GM23338 (cell line): ENCODE data around the gene NTN1. TPM values are rescaled to one million over a fixed set of nuclear protein-coding genes. Genes with fewer than 3 reads are reported as not detected.

ENCODE experiments used
- ATAC-seq: fragments of 200-7000 bp; cut with Tn5 transposase; 3 replicates; pipeline ENCODE4 v1.9.1; 2020
- DNase-seq: peaks from one replicate; pipeline ENCODE4 v3.0.0-alpha.2; 2015; ENCODE audit warnings: low spot score
- H2AFZ ChIP-seq: fragments of 200-600 bp; sonication (generic); 2 replicates; pipeline ENCODE4 v1.8.0; 2016; ENCODE audit warnings: antibody characterized with exemption, mild to moderate bottlenecking, moderate library complexity
- H3F3A ChIP-seq: fragments of 200-600 bp; sonication (generic); replicated peaks from 2 replicates; pipeline ENCODE4 v1.8.0; 2017; ENCODE audit warnings: antibody characterized with exemption, mixed run types, low read depth
- H3K27ac ChIP-seq: fragments of 200-600 bp; sonication (generic); 2 replicates; pipeline ENCODE4 v1.6.1; 2016; ENCODE audit warnings: low read depth
- H3K27me3 ChIP-seq: fragments of 200-600 bp; sonication (generic); 2 replicates; pipeline ENCODE4 v1.8.0; 2016; ENCODE audit warnings: mild to moderate bottlenecking, mixed run types, moderate library complexity; ENCODE audit not compliant: insufficient read depth
- H3K36me3 ChIP-seq: fragments of 200-600 bp; sonication (generic); 2 replicates; pipeline ENCODE4 v1.8.0; 2016; ENCODE audit warnings: mild to moderate bottlenecking; ENCODE audit not compliant: insufficient read depth
- H3K4me1 ChIP-seq: fragments of 200-600 bp; sonication (generic); 2 replicates; pipeline ENCODE4 v1.8.0; 2016; ENCODE audit warnings: mild to moderate bottlenecking, moderate library complexity; ENCODE audit not compliant: insufficient read depth
- H3K4me2 ChIP-seq: fragments of 200-600 bp; sonication (generic); 2 replicates; pipeline ENCODE4 v1.7.1; 2017; ENCODE audit warnings: mixed run types
- H3K4me3 ChIP-seq: fragments of 200-600 bp; sonication (generic); 2 replicates; pipeline ENCODE4 v1.6.1; 2016; ENCODE audit warnings: mixed run types
- H3K79me2 ChIP-seq: fragments of 200-600 bp; sonication (generic); replicated peaks from 2 replicates; pipeline ENCODE4 v1.8.0; 2017; ENCODE audit warnings: mild to moderate bottlenecking; ENCODE audit not compliant: insufficient read depth
- H3K9me2 ChIP-seq: fragments of 200-600 bp; sonication (generic); 2 replicates; pipeline ENCODE4 v1.8.0; 2017; ENCODE audit not compliant: insufficient read depth
- H4K20me1 ChIP-seq: fragments of 200-600 bp; sonication (generic); replicated peaks from 2 replicates; pipeline ENCODE4 v1.8.0; 2017; ENCODE audit warnings: mild to moderate bottlenecking; ENCODE audit not compliant: insufficient read depth
- H3K27ac Mint-ChIP-seq: 2 replicates; pipeline ENCODE4 v1.8.0; 2020; ENCODE audit warnings: inconsistent platforms, mild to moderate bottlenecking, moderate library complexity, mixed read lengths
- H3K27me3 Mint-ChIP-seq: 3 replicates; pipeline ENCODE4 v1.8.0; 2022; ENCODE audit warnings: low read depth, mild to moderate bottlenecking, moderate library complexity, mixed read lengths, inconsistent platforms; ENCODE audit not compliant: insufficient read depth, poor library complexity
- H3K36me3 Mint-ChIP-seq: 3 replicates; pipeline ENCODE4 v1.8.0; 2021; ENCODE audit warnings: low read depth, mild to moderate bottlenecking, inconsistent platforms, moderate library complexity, mixed read lengths
- H3K4me1 Mint-ChIP-seq: 3 replicates; pipeline ENCODE4 v1.8.0; 2020; ENCODE audit warnings: mild to moderate bottlenecking, inconsistent platforms, mixed read lengths
- H3K4me3 Mint-ChIP-seq: 3 replicates; pipeline ENCODE4 v1.8.0; 2021; ENCODE audit warnings: moderate library complexity, mild to moderate bottlenecking, inconsistent platforms, mixed read lengths
- H3K9me3 Mint-ChIP-seq: 3 replicates; pipeline ENCODE4 v1.8.0; 2020; ENCODE audit warnings: moderate library complexity, mild to moderate bottlenecking, inconsistent platforms, mixed read lengths
- CREB1 ChIP-seq: fragments of 250-450 bp; sonication (Bioruptor Pico); IDR thresholded peaks from 2 replicates; pipeline ENCODE4 v1.5.0; 2020; ENCODE audit warnings: low read depth, mild to moderate bottlenecking, moderate library complexity
- EZH2 ChIP-seq: fragments of 200-600 bp; sonication (generic); IDR thresholded peaks from one replicate; pipeline ENCODE4 v1.8.0; 2017; ENCODE audit warnings: antibody characterized with exemption, mild to moderate bottlenecking, low read depth; ENCODE audit not compliant: unreplicated experiment
- JUNB ChIP-seq: IDR thresholded peaks from one replicate; pipeline ENCODE4 v1.6.1; 2016; ENCODE audit warnings: antibody characterized with exemption; ENCODE audit not compliant: unreplicated experiment
- NANOG ChIP-seq: IDR thresholded peaks from 2 replicates; pipeline ENCODE4 v1.6.1; 2016; ENCODE audit warnings: antibody characterized with exemption, borderline replicate concordance
- POLR2AphosphoS5 ChIP-seq: IDR thresholded peaks from 2 replicates; pipeline ENCODE4 v1.6.1; 2016; ENCODE audit warnings: antibody characterized with exemption, low read depth
- STAT1 ChIP-seq: IDR thresholded peaks from one replicate; pipeline ENCODE4 v1.6.1; 2016; ENCODE audit warnings: antibody characterized with exemption; ENCODE audit not compliant: unreplicated experiment
- ZNF114 ChIP-seq: fragments of 250-450 bp; sonication (Bioruptor Pico); IDR thresholded peaks from 2 replicates; pipeline ENCODE4 v1.5.0; 2020; ENCODE audit warnings: mild to moderate bottlenecking, moderate library complexity
- ZNF331 ChIP-seq: fragments of 250-450 bp; sonication (Bioruptor Pico); IDR thresholded peaks from 2 replicates; pipeline ENCODE4 v1.5.0; 2020; ENCODE audit warnings: low read depth, mild to moderate bottlenecking, moderate library complexity
- polyA plus RNA-seq: library from polyadenylated mRNA; unstranded; fragments of >200 nt; fragmentation: Nextera tagmentation; extraction: Ambion mirVana; gene quantifications from 2 replicates; pipeline ENCODE4 v1.2.1, GENCODE V29; 2016
- total RNA-seq: library from RNA; depleted of rRNA; stranded (reverse); fragments of >200 nt; shearing (Covaris generic); gene quantifications from 2 replicates; pipeline ENCODE4 v1.2.3, GENCODE V29; 2014
- TF ChIP-seq, protein P1 (sequence below), 2 experiments: fragments of 200-600 bp in 1 of 2; sonication (generic) in 1 of 2; conservative IDR thresholded peaks; 2 replicates each; pipeline versions ENCODE4 v1.5.1 to v1.6.1; 2016 to 2017; ENCODE audit warnings: antibody characterized with exemption in 2 of 2, low read depth in 2 of 2, mild to moderate bottlenecking in 2 of 2, moderate library complexity in 1 of 2

Gene NTN1
- total and polyA plus RNA-seq, 2 experiments from 2014 or later = 0.57 to 2.6 TPM

DNA sequence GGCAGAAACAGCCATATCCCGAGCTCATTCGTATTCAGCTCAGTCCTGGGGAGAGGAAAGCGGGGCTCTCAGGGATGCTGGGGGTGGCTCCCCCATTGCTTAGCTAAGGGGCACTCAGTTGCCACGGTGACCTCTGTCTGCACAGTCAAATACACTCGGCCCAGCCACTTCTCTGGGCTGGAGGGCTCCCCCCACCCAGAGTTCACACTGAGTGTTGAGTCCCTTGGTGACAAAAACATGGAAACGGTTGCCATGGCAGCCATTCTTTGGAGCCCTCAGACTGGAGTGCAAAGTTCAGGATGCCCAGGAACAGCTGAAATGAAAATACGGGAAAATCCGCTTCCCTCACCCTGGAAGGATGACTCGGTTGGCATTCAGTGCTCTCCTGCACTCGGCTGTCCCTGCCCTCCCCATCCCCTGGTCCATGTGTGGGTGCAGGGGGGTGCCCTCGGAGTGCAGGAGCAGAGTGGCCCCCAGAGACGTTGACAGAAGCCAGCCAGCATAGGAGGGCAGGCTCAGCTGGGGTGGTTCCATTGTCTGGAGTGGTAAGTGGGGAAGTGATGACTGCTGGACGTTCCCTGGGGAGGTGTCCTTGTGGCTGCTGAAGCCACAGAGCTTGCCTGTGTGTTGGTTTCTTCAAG lies 216.5 kb downstream of the NTN1 start (continued):
- TF ChIP-seq, protein P1, sequence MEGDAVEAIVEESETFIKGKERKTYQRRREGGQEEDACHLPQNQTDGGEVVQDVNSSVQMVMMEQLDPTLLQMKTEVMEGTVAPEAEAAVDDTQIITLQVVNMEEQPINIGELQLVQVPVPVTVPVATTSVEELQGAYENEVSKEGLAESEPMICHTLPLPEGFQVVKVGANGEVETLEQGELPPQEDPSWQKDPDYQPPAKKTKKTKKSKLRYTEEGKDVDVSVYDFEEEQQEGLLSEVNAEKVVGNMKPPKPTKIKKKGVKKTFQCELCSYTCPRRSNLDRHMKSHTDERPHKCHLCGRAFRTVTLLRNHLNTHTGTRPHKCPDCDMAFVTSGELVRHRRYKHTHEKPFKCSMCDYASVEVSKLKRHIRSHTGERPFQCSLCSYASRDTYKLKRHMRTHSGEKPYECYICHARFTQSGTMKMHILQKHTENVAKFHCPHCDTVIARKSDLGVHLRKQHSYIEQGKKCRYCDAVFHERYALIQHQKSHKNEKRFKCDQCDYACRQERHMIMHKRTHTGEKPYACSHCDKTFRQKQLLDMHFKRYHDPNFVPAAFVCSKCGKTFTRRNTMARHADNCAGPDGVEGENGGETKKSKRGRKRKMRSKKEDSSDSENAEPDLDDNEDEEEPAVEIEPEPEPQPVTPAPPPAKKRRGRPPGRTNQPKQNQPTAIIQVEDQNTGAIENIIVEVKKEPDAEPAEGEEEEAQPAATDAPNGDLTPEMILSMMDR (conservative IDR thresholded peaks at IDR 0.05; ENCODE audit: low read depth in 2 of 2) = no peak

DNA sequence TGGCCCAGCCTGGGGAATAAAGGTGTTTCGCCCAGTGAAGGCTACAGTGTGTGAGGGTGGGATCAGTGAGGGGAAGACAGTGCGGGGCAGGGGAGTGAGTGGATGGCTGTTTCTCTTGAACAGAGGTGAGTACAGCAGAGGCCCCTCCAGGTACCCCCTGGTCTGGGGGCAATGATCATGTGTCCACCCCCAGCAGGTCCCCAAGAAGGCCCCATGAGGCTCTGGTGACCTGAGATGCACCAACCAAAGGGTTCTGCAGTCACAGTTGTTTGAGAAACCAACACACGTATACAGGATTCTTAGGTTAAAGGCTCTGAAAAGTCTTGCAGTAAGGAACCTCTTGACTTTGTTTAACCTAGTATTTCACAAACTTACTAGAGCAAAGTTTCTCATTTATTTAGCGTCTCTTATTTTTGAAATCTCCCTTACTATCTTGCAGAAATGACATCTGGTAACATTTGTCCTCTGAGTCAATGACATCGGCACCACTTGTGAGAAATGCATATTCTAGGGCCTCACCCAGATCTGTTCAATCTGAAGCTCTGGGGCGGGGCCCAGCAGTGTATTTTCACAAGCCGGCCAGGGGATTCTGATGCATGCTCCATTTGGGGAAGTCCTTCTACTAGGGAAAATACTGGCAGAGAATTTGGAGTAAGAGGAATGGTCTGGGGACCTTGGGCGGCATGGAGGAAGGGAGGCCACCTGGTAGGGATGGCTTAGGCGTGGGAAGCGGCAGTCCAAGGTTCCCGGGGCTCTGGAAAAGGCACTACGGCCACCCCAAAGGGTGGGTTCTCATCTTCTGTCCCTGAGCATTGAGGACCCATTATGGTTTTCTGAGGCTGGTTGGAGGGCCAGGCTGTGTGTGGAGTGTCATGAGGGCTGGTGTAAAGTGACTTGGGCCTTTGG lies 217.3 kb downstream of the NTN1 start:
- no peak overlapping the region for H3K27ac ChIP-seq
- H3K4me2 ChIP-seq = peak overlapping the region; percentile 87
- no peak for ATAC-seq
- H3K4me3 Mint-ChIP-seq = peak overlapping the region; percentile 72; the same call in 2 of the 3 replicates
- H3K36me3 Mint-ChIP-seq = no peaks in the 10 kb centered on the region; the same call in 2 of the 3 replicates
- H3K4me1 ChIP-seq = peaks cover 17% of the 10 kb centered on the region
- H3K4me3 ChIP-seq = peak overlapping the region; percentile 61
- H3K27me3 Mint-ChIP-seq = peaks cover 16% of the 10 kb centered on the region
- no peaks in the 10 kb centered on the region for H3F3A ChIP-seq
- H4K20me1 ChIP-seq = no peaks in the 10 kb centered on the region
- H3K9me2 ChIP-seq = no peaks in the 10 kb centered on the region
- H3K27me3 ChIP-seq = peaks cover 12% of the 10 kb centered on the region; the same call in 1 of the 2 replicates
- DNase-seq = no peak
- peaks cover 22% of the 10 kb centered on the region for H3K4me1 Mint-ChIP-seq
- no peak overlapping the region for H3K27ac Mint-ChIP-seq
- TF ChIP-seq JUNB (no peak), ZNF331 (CRISPR knock-in tag) (no peak), ZNF114 (CRISPR knock-in tag) (no peak), STAT1 (no peak), NANOG (no peak), EZH2 (no peak), CREB1 (no peak), POLR2AphosphoS5 (no peak)
- TF ChIP-seq, protein P1 (conservative IDR thresholded peaks at IDR 0.05; ENCODE audit: low read depth in 2 of 2) = no peak
- H2AFZ ChIP-seq = no peak overlapping the region
- H3K9me3 Mint-ChIP-seq = no peaks in the 10 kb centered on the region; the same call in 2 of the 3 replicates
- H3K36me3 ChIP-seq = no peaks in the 10 kb centered on the region
- H3K79me2 ChIP-seq = no peaks in the 10 kb centered on the region
